H1 (cell line): ENCODE results near the gene ST6GALNAC4. TPM values are rescaled to one million over a fixed set of nuclear protein-coding genes. Genes with fewer than 3 reads are reported as not detected.

Experiments
- EGR1 ChIP-seq: IDR thresholded peaks from 2 replicates; pipeline ENCODE4 v1.6.1; 2011; ENCODE audit warnings: low read depth, low read length, borderline replicate concordance
- GTF2F1 ChIP-seq: IDR thresholded peaks from 2 replicates; pipeline ENCODE4 v1.6.1; 2012; ENCODE audit warnings: low read depth, low read length, improper control_type of control experiment, borderline replicate concordance
- KDM4A ChIP-seq: IDR thresholded peaks from one replicate; pipeline ENCODE4 v1.7.1; 2012; ENCODE audit warnings: low read depth, mild to moderate bottlenecking, moderate library complexity, low read length, inconsistent platforms; ENCODE audit not compliant: severe bottlenecking
- POLR2AphosphoS5 ChIP-seq: IDR thresholded peaks from 2 replicates; pipeline ENCODE4 v1.6.1; 2011; ENCODE audit warnings: low read depth, low read length
- POU5F1 ChIP-seq: IDR thresholded peaks from 2 replicates; pipeline ENCODE4 v1.6.1; 2011; ENCODE audit warnings: low read depth, mild to moderate bottlenecking, low read length, moderate library complexity
- RBBP5 ChIP-seq: IDR thresholded peaks from 2 replicates; pipeline ENCODE4 v1.7.1; 2012; ENCODE audit warnings: low read depth, mild to moderate bottlenecking, inconsistent platforms, low read length, moderate library complexity, borderline replicate concordance
- SIRT6 ChIP-seq: IDR thresholded peaks from one replicate; pipeline ENCODE4 v1.7.1; 2012; ENCODE audit warnings: low read length, inconsistent platforms
- TEAD4 ChIP-seq: IDR thresholded peaks from 2 replicates; pipeline ENCODE4 v1.6.1; 2012; ENCODE audit warnings: low read depth, low read length, inconsistent platforms, mixed read lengths
- ZNF274 ChIP-seq: IDR thresholded peaks from 2 replicates; pipeline ENCODE4 v1.7.0; 2012; ENCODE audit warnings: low read length, borderline replicate concordance; ENCODE audit errors: extremely low read depth
- polyA plus RNA-seq, 7 experiments: library from polyadenylated mRNA; depleted of rRNA in 3 of 7; stranded (reverse) in 5 of 7; unstranded in 2 of 7; fragments of >200 nt in 5 of 7; fragments of 200-250 nt in 2 of 7; gene quantifications; 1 replicate in 5 of 7; 2 replicates in 1 of 7; 4 replicates in 1 of 7; pipeline versions ENCODE4 v1.2.1 to v1.2.3, GENCODE V29; 2011 to 2013; ENCODE audit warnings: missing spikeins in 2 of 7, mixed read lengths in 2 of 7
- total RNA-seq: library from RNA; stranded (reverse); fragmentation: NEBNext Ultra II Directional; extraction: Animal tissue kit (Norgen Biotek cat#: 25700); gene quantifications from 2 replicates; pipeline ENCODE4 v1.2.1, GENCODE V29; 2021
- TF ChIP-seq, protein P1 (sequence below): fragments of 300-600 bp; sonication (generic); IDR thresholded peaks from 2 replicates; pipeline ENCODE4 v1.7.1; 2012; ENCODE audit warnings: low read length, moderate library complexity, mild to moderate bottlenecking, inconsistent platforms; ENCODE audit not compliant: insufficient replicate concordance
- TF ChIP-seq, protein P2 (sequence below): IDR thresholded peaks from 2 replicates; pipeline ENCODE4 v1.6.1; 2012; ENCODE audit warnings: low read length, inconsistent platforms

Gene ST6GALNAC4
- total and polyA plus RNA-seq, 2 of the 8 experiments (the other 6 are each of a cell fraction or from before 2014, with no cell fraction given): 21.8 to 34.1 TPM

DNA sequence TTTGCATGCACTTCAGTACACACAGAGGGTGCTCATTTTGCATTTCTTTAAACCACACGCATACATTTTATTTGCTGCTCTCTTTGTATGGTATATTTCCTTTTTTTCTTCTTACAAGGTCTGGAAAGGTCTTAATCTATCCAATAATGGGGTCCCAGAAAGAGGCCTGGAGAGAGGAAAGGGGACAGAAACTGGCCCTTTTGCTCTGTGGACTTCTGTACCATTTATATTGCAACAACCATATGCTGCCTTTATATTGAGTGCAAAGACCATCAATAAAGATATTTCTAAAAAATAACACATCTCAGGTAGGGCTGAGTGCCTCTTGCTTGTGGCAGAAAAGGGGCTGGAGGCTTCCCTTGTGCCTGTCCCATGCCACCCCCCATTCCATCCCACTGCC lies 36.3 kb upstream of the ST6GALNAC4 start (continued):
- TF ChIP-seq, protein P1, sequence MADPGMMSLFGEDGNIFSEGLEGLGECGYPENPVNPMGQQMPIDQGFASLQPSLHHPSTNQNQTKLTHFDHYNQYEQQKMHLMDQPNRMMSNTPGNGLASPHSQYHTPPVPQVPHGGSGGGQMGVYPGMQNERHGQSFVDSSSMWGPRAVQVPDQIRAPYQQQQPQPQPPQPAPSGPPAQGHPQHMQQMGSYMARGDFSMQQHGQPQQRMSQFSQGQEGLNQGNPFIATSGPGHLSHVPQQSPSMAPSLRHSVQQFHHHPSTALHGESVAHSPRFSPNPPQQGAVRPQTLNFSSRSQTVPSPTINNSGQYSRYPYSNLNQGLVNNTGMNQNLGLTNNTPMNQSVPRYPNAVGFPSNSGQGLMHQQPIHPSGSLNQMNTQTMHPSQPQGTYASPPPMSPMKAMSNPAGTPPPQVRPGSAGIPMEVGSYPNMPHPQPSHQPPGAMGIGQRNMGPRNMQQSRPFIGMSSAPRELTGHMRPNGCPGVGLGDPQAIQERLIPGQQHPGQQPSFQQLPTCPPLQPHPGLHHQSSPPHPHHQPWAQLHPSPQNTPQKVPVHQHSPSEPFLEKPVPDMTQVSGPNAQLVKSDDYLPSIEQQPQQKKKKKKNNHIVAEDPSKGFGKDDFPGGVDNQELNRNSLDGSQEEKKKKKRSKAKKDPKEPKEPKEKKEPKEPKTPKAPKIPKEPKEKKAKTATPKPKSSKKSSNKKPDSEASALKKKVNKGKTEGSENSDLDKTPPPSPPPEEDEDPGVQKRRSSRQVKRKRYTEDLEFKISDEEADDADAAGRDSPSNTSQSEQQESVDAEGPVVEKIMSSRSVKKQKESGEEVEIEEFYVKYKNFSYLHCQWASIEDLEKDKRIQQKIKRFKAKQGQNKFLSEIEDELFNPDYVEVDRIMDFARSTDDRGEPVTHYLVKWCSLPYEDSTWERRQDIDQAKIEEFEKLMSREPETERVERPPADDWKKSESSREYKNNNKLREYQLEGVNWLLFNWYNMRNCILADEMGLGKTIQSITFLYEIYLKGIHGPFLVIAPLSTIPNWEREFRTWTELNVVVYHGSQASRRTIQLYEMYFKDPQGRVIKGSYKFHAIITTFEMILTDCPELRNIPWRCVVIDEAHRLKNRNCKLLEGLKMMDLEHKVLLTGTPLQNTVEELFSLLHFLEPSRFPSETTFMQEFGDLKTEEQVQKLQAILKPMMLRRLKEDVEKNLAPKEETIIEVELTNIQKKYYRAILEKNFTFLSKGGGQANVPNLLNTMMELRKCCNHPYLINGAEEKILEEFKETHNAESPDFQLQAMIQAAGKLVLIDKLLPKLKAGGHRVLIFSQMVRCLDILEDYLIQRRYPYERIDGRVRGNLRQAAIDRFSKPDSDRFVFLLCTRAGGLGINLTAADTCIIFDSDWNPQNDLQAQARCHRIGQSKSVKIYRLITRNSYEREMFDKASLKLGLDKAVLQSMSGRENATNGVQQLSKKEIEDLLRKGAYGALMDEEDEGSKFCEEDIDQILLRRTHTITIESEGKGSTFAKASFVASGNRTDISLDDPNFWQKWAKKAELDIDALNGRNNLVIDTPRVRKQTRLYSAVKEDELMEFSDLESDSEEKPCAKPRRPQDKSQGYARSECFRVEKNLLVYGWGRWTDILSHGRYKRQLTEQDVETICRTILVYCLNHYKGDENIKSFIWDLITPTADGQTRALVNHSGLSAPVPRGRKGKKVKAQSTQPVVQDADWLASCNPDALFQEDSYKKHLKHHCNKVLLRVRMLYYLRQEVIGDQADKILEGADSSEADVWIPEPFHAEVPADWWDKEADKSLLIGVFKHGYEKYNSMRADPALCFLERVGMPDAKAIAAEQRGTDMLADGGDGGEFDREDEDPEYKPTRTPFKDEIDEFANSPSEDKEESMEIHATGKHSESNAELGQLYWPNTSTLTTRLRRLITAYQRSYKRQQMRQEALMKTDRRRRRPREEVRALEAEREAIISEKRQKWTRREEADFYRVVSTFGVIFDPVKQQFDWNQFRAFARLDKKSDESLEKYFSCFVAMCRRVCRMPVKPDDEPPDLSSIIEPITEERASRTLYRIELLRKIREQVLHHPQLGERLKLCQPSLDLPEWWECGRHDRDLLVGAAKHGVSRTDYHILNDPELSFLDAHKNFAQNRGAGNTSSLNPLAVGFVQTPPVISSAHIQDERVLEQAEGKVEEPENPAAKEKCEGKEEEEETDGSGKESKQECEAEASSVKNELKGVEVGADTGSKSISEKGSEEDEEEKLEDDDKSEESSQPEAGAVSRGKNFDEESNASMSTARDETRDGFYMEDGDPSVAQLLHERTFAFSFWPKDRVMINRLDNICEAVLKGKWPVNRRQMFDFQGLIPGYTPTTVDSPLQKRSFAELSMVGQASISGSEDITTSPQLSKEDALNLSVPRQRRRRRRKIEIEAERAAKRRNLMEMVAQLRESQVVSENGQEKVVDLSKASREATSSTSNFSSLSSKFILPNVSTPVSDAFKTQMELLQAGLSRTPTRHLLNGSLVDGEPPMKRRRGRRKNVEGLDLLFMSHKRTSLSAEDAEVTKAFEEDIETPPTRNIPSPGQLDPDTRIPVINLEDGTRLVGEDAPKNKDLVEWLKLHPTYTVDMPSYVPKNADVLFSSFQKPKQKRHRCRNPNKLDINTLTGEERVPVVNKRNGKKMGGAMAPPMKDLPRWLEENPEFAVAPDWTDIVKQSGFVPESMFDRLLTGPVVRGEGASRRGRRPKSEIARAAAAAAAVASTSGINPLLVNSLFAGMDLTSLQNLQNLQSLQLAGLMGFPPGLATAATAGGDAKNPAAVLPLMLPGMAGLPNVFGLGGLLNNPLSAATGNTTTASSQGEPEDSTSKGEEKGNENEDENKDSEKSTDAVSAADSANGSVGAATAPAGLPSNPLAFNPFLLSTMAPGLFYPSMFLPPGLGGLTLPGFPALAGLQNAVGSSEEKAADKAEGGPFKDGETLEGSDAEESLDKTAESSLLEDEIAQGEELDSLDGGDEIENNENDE: no peak
- no peak for TF ChIP-seq ZNF274
- no peak for TF ChIP-seq POLR2AphosphoS5
- TF ChIP-seq, protein P2, sequence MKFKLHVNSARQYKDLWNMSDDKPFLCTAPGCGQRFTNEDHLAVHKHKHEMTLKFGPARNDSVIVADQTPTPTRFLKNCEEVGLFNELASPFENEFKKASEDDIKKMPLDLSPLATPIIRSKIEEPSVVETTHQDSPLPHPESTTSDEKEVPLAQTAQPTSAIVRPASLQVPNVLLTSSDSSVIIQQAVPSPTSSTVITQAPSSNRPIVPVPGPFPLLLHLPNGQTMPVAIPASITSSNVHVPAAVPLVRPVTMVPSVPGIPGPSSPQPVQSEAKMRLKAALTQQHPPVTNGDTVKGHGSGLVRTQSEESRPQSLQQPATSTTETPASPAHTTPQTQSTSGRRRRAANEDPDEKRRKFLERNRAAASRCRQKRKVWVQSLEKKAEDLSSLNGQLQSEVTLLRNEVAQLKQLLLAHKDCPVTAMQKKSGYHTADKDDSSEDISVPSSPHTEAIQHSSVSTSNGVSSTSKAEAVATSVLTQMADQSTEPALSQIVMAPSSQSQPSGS: no peak
- TF ChIP-seq EGR1: no peak
- no peak for TF ChIP-seq KDM4A
- TF ChIP-seq GTF2F1: no peak
- no peak for TF ChIP-seq RBBP5
- no peak for TF ChIP-seq SIRT6
- TF ChIP-seq TEAD4: no peak
- TF ChIP-seq POU5F1: no peak
